ENCODE measurements around the gene ZCCHC7.

The ZCCHC7 gene

DNA sequence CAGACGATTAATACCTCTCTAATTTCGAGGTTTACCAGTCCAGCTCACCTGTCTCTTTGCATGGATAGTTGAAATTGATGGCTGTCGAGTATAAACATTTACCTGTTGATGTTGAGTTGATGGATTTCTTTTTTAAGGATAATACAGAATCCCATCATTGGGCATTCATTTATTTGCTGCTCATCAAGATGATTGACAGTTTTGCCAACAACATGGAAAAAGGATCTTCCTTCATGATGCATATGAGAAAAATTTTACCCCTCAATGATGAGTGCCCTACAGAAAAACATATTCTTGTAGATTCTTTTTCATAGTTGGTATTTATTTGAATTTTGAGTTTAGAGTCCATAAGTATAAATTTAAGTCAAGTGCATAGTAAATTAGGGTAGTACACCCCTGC is 59.2 kb downstream of the ZCCHC7 start:
- Histone ChIP-seq H4K20me1 (ENCODE audit: control insufficient read depth, insufficient read depth, low read depth, low read length) (no peaks in the 10 kb centered on the region), H3K4me1 (ENCODE audit: control insufficient read depth, low read length) (peaks cover 26% of the 10 kb centered on the region), H3K27ac (ENCODE audit: low read depth, low read length) (no peak overlapping the region), H3F3A (ENCODE audit: control insufficient read depth, insufficient read depth) (peaks cover 2% of the 10 kb centered on the region; the same call in 1 of the 2 replicates), H3K79me2 (ENCODE audit: control insufficient read depth, low read length) (peaks cover 58% of the 10 kb centered on the region), H3K9me3 (ENCODE audit: control insufficient read depth, insufficient read depth, low read length) (no peaks in the 10 kb centered on the region), H3K4me3 (ENCODE audit: low read length) (no peak overlapping the region), H3K27me3 (ENCODE audit: control insufficient read depth, low read length) (no peaks in the 10 kb centered on the region), H3K36me3 (ENCODE audit: control insufficient read depth, low read length) (peaks cover 39% of the 10 kb centered on the region), H3K9me2 (replicated peaks; ENCODE audit: control insufficient read depth, low read length) (no peaks in the 10 kb centered on the region), H3K4me2 (ENCODE audit: low read length) (no peak overlapping the region)
- TF ChIP-seq, protein P1, sequence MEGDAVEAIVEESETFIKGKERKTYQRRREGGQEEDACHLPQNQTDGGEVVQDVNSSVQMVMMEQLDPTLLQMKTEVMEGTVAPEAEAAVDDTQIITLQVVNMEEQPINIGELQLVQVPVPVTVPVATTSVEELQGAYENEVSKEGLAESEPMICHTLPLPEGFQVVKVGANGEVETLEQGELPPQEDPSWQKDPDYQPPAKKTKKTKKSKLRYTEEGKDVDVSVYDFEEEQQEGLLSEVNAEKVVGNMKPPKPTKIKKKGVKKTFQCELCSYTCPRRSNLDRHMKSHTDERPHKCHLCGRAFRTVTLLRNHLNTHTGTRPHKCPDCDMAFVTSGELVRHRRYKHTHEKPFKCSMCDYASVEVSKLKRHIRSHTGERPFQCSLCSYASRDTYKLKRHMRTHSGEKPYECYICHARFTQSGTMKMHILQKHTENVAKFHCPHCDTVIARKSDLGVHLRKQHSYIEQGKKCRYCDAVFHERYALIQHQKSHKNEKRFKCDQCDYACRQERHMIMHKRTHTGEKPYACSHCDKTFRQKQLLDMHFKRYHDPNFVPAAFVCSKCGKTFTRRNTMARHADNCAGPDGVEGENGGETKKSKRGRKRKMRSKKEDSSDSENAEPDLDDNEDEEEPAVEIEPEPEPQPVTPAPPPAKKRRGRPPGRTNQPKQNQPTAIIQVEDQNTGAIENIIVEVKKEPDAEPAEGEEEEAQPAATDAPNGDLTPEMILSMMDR (IDR thresholded peaks at IDR 0.05; ENCODE audit: low read depth, low read length, poor library complexity, severe bottlenecking), result no peak
- TF ChIP-seq EZH2phosphoT487 (IDR thresholded peaks at IDR 0.05; ENCODE audit: borderline replicate concordance, low read length), result no peak

DNA sequence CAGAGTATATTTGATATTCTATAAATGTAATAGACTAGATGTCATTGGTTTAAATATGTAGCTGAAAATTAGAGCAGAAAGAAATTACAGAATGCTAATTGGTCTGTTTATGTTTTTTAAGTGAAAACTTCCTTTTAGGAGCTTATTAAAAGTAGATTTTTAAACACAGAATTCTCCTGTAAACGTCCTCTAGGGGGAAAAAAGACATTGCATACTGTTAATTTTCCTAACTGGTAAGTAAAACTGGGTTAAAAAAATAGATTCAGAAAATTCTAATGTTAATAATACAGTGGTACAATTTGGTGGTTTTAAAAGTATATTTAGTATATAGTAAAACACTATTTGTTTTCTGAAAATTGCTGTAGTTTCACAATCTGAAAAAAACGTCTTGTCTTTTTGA is 59.8 kb downstream of the ZCCHC7 start:
- Histone ChIP-seq H4K20me1 (ENCODE audit: control insufficient read depth, insufficient read depth, low read depth, low read length) (no peaks in the 10 kb centered on the region), H3K4me1 (ENCODE audit: control insufficient read depth, low read length) (peaks cover 30% of the 10 kb centered on the region), H3K4me3 (ENCODE audit: low read length) (no peak overlapping the region), H3K4me2 (ENCODE audit: low read length) (no peak overlapping the region), H3K27me3 (ENCODE audit: control insufficient read depth, low read length) (no peaks in the 10 kb centered on the region), H3K27ac (ENCODE audit: low read depth, low read length) (no peak overlapping the region), H3K36me3 (ENCODE audit: control insufficient read depth, low read length) (peaks cover 42% of the 10 kb centered on the region), H3K9me2 (replicated peaks; ENCODE audit: control insufficient read depth, low read length) (no peaks in the 10 kb centered on the region), H3F3A (ENCODE audit: control insufficient read depth, insufficient read depth) (peaks cover 2% of the 10 kb centered on the region; the same call in 1 of the 2 replicates), H3K9me3 (ENCODE audit: control insufficient read depth, insufficient read depth, low read length) (peaks cover 3% of the 10 kb centered on the region; the same call in 1 of the 2 replicates), H3K79me2 (ENCODE audit: control insufficient read depth, low read length) (peaks cover 64% of the 10 kb centered on the region)
- TF ChIP-seq EZH2phosphoT487 (IDR thresholded peaks at IDR 0.05; ENCODE audit: borderline replicate concordance, low read length), result no peak
- TF ChIP-seq, protein P1 (IDR thresholded peaks at IDR 0.05; ENCODE audit: low read depth, low read length, poor library complexity, severe bottlenecking), result no peak

DNA sequence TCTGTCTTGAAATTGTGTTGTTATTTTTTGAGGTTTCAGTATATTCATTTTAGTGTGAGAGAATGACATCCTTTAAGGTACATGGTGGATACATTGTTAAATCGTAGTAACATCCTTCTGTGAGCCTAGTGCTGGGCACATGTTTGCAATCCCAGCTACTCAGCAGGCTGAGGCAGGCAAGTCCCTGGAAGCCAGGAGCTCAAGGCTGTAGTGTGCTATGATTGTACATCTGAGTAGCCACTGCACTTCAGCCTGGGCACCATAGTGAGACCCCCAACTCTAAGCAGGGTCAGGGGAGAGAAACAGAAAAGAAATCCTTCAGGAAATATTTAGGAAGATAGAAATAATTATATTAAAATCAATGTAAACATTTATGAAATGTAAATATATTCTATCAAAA is 62.3 kb downstream of the ZCCHC7 start:
- no peak overlapping the region for H3K27ac ChIP-seq (ENCODE audit: low read depth, low read length)
- H3K4me1 ChIP-seq (ENCODE audit: control insufficient read depth, low read length), result peaks cover 53% of the 10 kb centered on the region
- no peak overlapping the region for H3K4me3 ChIP-seq (ENCODE audit: low read length)
- H3K27me3 ChIP-seq (ENCODE audit: control insufficient read depth, low read length), result no peaks in the 10 kb centered on the region
- H3K36me3 ChIP-seq (ENCODE audit: control insufficient read depth, low read length), result peaks cover 52% of the 10 kb centered on the region
- no peaks in the 10 kb centered on the region for H3K9me2 ChIP-seq (replicated peaks; ENCODE audit: control insufficient read depth, low read length)
- peaks cover 7% of the 10 kb centered on the region; the same call in 1 of the 2 replicates for H3K9me3 ChIP-seq (ENCODE audit: control insufficient read depth, insufficient read depth, low read length)
- TF ChIP-seq, protein P1 (IDR thresholded peaks at IDR 0.05; ENCODE audit: low read depth, low read length, poor library complexity, severe bottlenecking), result no peak
- TF ChIP-seq EZH2phosphoT487 (IDR thresholded peaks at IDR 0.05; ENCODE audit: borderline replicate concordance, low read length), result no peak
- H3K4me2 ChIP-seq (ENCODE audit: low read length), result no peak overlapping the region
- peaks cover 21% of the 10 kb centered on the region for H3F3A ChIP-seq (ENCODE audit: control insufficient read depth, insufficient read depth)
- H4K20me1 ChIP-seq (ENCODE audit: control insufficient read depth, insufficient read depth, low read depth, low read length), result no peaks in the 10 kb centered on the region
- H3K79me2 ChIP-seq (ENCODE audit: control insufficient read depth, low read length), result peaks cover 75% of the 10 kb centered on the region
